Panc1 (cell line): ENCODE data around the gene TNFSF12. TPM values are rescaled to one million over a fixed set of nuclear protein-coding genes. Genes with fewer than 3 reads are reported as not detected.
A peak's percentile ranks its signal among the peaks of the same experiment; 100 is the strongest.

ENCODE experiments used
- ATAC-seq: fragments of 200-7000 bp; cut with Tn5 transposase; 2 replicates; pipeline ENCODE4 v1.9.1; 2020; ENCODE audit warnings: mild to moderate bottlenecking, moderate library complexity
- BruUV-seq: library from RNA; stranded (reverse); fragments of 400-500 nt; replicated peaks from 2 replicates; lab custom pipeline; 2021; lab: Mats Ljungman, UMichigan
- CTCF ChIA-PET: fragments of 300-600 bp; sonication (Branson Sonifier 250); formaldehyde crosslinking; loops from one replicate; lab custom pipeline; 2022; ENCODE audit warnings: antibody characterized with exemption; lab: Charles Lee
- POLR2A ChIA-PET: fragments of 300-600 bp; sonication (Branson Sonifier 250); formaldehyde crosslinking; loops from one replicate; lab custom pipeline; 2022; ENCODE audit warnings: antibody characterized with exemption; lab: Charles Lee
- DNase-seq: peaks from one replicate; pipeline ENCODE4 v3.0.0-alpha.2; 2010; ENCODE audit warnings: low read depth, low spot score
- H3K27ac ChIP-seq: 2 replicates; pipeline ENCODE4 v1.5.1; 2011; ENCODE audit warnings: mild to moderate bottlenecking, low read length, inconsistent platforms
- H3K27me3 ChIP-seq: fragments of 200-500 bp; sonication (Bioruptor generic); 2 replicates; pipeline ENCODE4 v1.6.0; 2014; ENCODE audit warnings: low read length, inconsistent platforms; ENCODE audit not compliant: control insufficient read depth, insufficient read depth
- H3K36me3 ChIP-seq: fragments of 200-500 bp; sonication (Bioruptor generic); 2 replicates; pipeline ENCODE4 v1.5.1; 2014; ENCODE audit warnings: inconsistent platforms, mild to moderate bottlenecking, low read length, moderate library complexity; ENCODE audit not compliant: control insufficient read depth, insufficient read depth
- H3K4me1 ChIP-seq: 2 replicates; pipeline ENCODE4 v1.5.1; 2011; ENCODE audit warnings: inconsistent platforms, mild to moderate bottlenecking, low read length, moderate library complexity; ENCODE audit not compliant: control insufficient read depth, insufficient read depth
- H3K4me3 ChIP-seq, 2 experiments: 2 replicates each; pipeline ENCODE4 v1.5.1; 2011 to 2012; ENCODE audit warnings: low read depth in 2 of 2, low read length in 2 of 2, mild to moderate bottlenecking in 2 of 2, inconsistent platforms in 1 of 2, moderate library complexity in 1 of 2
- H3K9me3 ChIP-seq: fragments of 200-500 bp; sonication (Bioruptor generic); 2 replicates; pipeline ENCODE4 v1.5.1; 2014; ENCODE audit warnings: low read depth, mild to moderate bottlenecking, inconsistent platforms, low read length, moderate library complexity; ENCODE audit not compliant: control insufficient read depth, insufficient read depth
- POLR2AphosphoS5 ChIP-seq: IDR thresholded peaks from 2 replicates; pipeline ENCODE4 v1.6.1; 2012; ENCODE audit warnings: mild to moderate bottlenecking, low read depth, low read length, moderate library complexity
- SIN3A ChIP-seq: IDR thresholded peaks from 2 replicates; pipeline ENCODE4 v1.6.1; 2012; ENCODE audit warnings: low read depth, mild to moderate bottlenecking, low read length, moderate library complexity, borderline replicate concordance; ENCODE audit not compliant: insufficient read depth
- TCF7L2 ChIP-seq: IDR thresholded peaks from 2 replicates; pipeline ENCODE4 v1.6.1; 2011; ENCODE audit warnings: mild to moderate bottlenecking, low read depth, low read length, inconsistent platforms
- in situ Hi-C: cut with HindIII; loops from 2 replicates; pipeline ENCODE4 v1.10.0; 2016; ENCODE audit warnings: low sequenced_read_pairs, low pct_unique_long_range_greater_than_20kb
- intact Hi-C: fragments of 100-400 bp; cut with micrococcal nuclease; formaldehyde crosslinking; loops from one replicate; pipeline ENCODE4 v1.10.0; 2022; ENCODE audit not compliant: unreplicated experiment
- total RNA-seq: library from RNA; stranded (reverse); gene quantifications from one replicate; pipeline ENCODE4 v1.2.1, GENCODE V29; 2021; ENCODE audit not compliant: unreplicated experiment
- TF ChIP-seq, protein P1 (sequence below), 2 experiments: IDR thresholded peaks; 2 replicates each; pipeline ENCODE4 v1.6.1; 2011 to 2012; ENCODE audit warnings: low read depth in 2 of 2, control low read depth in 1 of 2, low read length in 1 of 2, mild to moderate bottlenecking in 1 of 2, moderate library complexity in 1 of 2; ENCODE audit not compliant: insufficient read depth in 1 of 2
- TF ChIP-seq, protein P2 (sequence below): fragments of 450-650 bp; IDR thresholded peaks from 2 replicates; pipeline ENCODE4 v1.5.1; 2017; ENCODE audit warnings: mild to moderate bottlenecking

The TNFSF12 gene
- total RNA-seq, 1 experiment from 2014 or later = 12.6 TPM

GRCh38 chr17:7557775-7558543 lies 9.1 kb downstream of the TNFSF12 start:
- POLR2A ChIA-PET = no interaction called here
- intact Hi-C loops = no loop called here
- Histone ChIP-seq H3K4me1 (peaks cover 30% of the 10 kb centered on the region), H3K4me3 (peak overlapping the region in 1 of 2 experiments; percentile 23; a peak in 2 of 4 replicates), H3K36me3 (peaks cover 4% of the 10 kb centered on the region; the same call in 1 of the 2 replicates), H3K27me3 (no peaks in the 10 kb centered on the region), H3K9me3 (no peaks in the 10 kb centered on the region), H3K27ac (peak overlapping the region; percentile 76)
- CTCF ChIA-PET = interaction anchor here (0.6 kb wide), 1 partner anchor 151 kb away, joined by 4 read pairs; no protein-coding TSS in a partner anchor
- DNase-seq = no peak
- peak; percentile 44 for ATAC-seq
- no TSS peak for BruUV-seq
- TF ChIP-seq TCF7L2 = no peak
- TF ChIP-seq, protein P1, sequence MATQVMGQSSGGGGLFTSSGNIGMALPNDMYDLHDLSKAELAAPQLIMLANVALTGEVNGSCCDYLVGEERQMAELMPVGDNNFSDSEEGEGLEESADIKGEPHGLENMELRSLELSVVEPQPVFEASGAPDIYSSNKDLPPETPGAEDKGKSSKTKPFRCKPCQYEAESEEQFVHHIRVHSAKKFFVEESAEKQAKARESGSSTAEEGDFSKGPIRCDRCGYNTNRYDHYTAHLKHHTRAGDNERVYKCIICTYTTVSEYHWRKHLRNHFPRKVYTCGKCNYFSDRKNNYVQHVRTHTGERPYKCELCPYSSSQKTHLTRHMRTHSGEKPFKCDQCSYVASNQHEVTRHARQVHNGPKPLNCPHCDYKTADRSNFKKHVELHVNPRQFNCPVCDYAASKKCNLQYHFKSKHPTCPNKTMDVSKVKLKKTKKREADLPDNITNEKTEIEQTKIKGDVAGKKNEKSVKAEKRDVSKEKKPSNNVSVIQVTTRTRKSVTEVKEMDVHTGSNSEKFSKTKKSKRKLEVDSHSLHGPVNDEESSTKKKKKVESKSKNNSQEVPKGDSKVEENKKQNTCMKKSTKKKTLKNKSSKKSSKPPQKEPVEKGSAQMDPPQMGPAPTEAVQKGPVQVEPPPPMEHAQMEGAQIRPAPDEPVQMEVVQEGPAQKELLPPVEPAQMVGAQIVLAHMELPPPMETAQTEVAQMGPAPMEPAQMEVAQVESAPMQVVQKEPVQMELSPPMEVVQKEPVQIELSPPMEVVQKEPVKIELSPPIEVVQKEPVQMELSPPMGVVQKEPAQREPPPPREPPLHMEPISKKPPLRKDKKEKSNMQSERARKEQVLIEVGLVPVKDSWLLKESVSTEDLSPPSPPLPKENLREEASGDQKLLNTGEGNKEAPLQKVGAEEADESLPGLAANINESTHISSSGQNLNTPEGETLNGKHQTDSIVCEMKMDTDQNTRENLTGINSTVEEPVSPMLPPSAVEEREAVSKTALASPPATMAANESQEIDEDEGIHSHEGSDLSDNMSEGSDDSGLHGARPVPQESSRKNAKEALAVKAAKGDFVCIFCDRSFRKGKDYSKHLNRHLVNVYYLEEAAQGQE (IDR thresholded peaks at IDR 0.05; ENCODE audit: insufficient read depth in 1 of 2, low read depth in 2 of 2, low read length in 1 of 2) = no peak
- no peak for TF ChIP-seq POLR2AphosphoS5
- TF ChIP-seq, protein P2, sequence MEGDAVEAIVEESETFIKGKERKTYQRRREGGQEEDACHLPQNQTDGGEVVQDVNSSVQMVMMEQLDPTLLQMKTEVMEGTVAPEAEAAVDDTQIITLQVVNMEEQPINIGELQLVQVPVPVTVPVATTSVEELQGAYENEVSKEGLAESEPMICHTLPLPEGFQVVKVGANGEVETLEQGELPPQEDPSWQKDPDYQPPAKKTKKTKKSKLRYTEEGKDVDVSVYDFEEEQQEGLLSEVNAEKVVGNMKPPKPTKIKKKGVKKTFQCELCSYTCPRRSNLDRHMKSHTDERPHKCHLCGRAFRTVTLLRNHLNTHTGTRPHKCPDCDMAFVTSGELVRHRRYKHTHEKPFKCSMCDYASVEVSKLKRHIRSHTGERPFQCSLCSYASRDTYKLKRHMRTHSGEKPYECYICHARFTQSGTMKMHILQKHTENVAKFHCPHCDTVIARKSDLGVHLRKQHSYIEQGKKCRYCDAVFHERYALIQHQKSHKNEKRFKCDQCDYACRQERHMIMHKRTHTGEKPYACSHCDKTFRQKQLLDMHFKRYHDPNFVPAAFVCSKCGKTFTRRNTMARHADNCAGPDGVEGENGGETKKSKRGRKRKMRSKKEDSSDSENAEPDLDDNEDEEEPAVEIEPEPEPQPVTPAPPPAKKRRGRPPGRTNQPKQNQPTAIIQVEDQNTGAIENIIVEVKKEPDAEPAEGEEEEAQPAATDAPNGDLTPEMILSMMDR = no peak
- TF ChIP-seq SIN3A = no peak
- in situ Hi-C loops = no loop called here

DNA sequence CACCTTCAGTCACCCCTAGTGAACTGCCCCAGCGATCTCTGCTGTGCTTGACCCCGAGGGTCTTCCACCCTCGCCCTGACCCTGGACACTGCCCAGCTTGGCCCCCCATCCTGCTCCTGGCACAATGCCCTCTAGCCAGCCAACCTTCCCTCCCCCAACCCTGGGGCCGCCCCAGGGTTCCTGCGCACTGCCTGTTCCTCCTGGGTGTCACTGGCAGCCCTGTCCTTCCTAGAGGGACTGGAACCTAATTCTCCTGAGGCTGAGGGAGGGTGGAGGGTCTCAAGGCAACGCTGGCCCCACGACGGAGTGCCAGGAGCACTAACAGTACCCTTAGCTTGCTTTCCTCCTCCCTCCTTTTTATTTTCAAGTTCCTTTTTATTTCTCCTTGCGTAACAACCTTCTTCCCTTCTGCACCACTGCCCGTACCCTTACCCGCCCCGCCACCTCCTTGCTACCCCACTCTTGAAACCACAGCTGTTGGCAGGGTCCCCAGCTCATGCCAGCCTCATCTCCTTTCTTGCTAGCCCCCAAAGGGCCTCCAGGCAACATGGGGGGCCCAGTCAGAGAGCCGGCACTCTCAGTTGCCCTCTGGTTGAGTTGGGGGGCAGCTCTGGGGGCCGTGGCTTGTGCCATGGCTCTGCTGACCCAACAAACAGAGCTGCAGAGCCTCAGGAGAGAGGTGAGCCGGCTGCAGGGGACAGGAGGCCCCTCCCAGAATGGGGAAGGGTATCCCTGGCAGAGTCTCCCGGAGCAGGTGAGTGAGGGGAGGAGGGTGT lies 9.9 kb downstream of the TNFSF12 start, which contains the start of gene TNFSF13:
TNFSF13 (plus strand) TSS at position 207 of the 776 bp plus-strand sequence; CDS start at position 497, 290 bp downstream.
- ATAC-seq = no peak
- in situ Hi-C loops = no loop called here
- CTCF ChIA-PET = no interaction called here
- no peaks in the 10 kb centered on the region for H3K9me3 ChIP-seq
- BruUV-seq = no TSS peak
- TF ChIP-seq TCF7L2 = no peak
- TF ChIP-seq, protein P1 (IDR thresholded peaks at IDR 0.05; ENCODE audit: insufficient read depth in 1 of 2, low read depth in 2 of 2, low read length in 1 of 2) = no peak
- TF ChIP-seq, protein P2 = no peak
- no peak for TF ChIP-seq SIN3A
- TF ChIP-seq POLR2AphosphoS5 = no peak
- DNase-seq = no peak
- POLR2A ChIA-PET = no interaction called here
- peaks cover 30% of the 10 kb centered on the region for H3K4me1 ChIP-seq
- no peaks in the 10 kb centered on the region for H3K27me3 ChIP-seq
- intact Hi-C loops = no loop called here
- peaks cover 4% of the 10 kb centered on the region; the same call in 1 of the 2 replicates for H3K36me3 ChIP-seq
- peak within 1 kb of the TSS in 1 of 2 experiments; percentile 23; a peak in 2 of 4 replicates for H3K4me3 ChIP-seq
- peak within 1 kb of the TSS; percentile 76 for H3K27ac ChIP-seq
